Stimulated activated effector memory CD8-positive, alpha-beta T cell treated with anti-CD3 and anti-CD28 coated beads, Interleukin-12 subunit alpha, Interleukin-12 subunit beta, amount 100 ng/mL, for 72 hours (primary cell): ENCODE data around the gene DYRK1A.

Experiments
- ATAC-seq: fragments of 150-1000 bp; cut with Tn5 transposase; 2 replicates; pipeline ENCODE4 v1.10.0; 2021
- DNase-seq, 2 donors: peaks; one replicate each; pipeline ENCODE4 v3.0.0; 2021 to 2022; ENCODE audit warnings: low spot score in 2 of 2
- H3K27ac Mint-ChIP-seq: one replicate; pipeline ENCODE4 v1.8.0; 2022; ENCODE audit warnings: mild to moderate bottlenecking, mixed read lengths
- H3K36me3 Mint-ChIP-seq: one replicate; pipeline ENCODE4 v1.8.0; 2022; ENCODE audit warnings: mild to moderate bottlenecking, mixed read lengths
- H3K4me1 Mint-ChIP-seq: one replicate; pipeline ENCODE4 v1.8.0; 2022; ENCODE audit warnings: mixed read lengths
- H3K4me3 Mint-ChIP-seq: one replicate; pipeline ENCODE4 v1.8.0; 2022; ENCODE audit warnings: mild to moderate bottlenecking, mixed read lengths
- H3K9me3 Mint-ChIP-seq: one replicate; pipeline ENCODE4 v1.8.0; 2022; ENCODE audit warnings: mixed read lengths

The DYRK1A gene

GRCh38 chr21:37350472-37350871, 16.1 kb upstream of the DYRK1A start:
- Mint-ChIP-seq H3K4me3 (no peak overlapping the region), H3K9me3 (peaks cover 18% of the 10 kb centered on the region), H3K27ac (no peak overlapping the region), H3K36me3 (no peaks in the 10 kb centered on the region), H3K4me1 (no peaks in the 10 kb centered on the region)
- ATAC-seq: no peak
- no peak for DNase-seq

DNA sequence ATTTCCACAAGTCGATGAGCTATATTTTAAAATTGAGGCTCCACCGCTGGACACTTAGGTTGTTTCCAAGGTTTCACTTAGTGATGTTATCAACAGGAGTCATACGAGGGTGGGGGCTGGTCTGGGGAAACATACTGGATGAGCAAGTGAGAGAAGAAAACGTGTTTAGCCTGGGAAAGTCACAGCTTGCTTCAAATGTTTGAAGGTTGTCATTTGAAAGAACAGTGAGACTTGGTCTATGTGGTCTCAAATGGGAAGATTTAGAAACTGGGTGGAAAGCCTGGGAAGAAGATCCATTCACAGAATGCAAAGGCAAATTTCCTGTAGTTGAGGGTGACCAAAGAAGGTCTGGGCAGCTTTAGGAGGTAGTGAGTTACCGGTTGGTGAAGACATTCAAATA, 9.9 kb upstream of the DYRK1A start:
- peaks cover under 1% of the 10 kb centered on the region for H3K9me3 Mint-ChIP-seq
- no peaks in the 10 kb centered on the region for H3K4me1 Mint-ChIP-seq
- H3K4me3 Mint-ChIP-seq: no peak overlapping the region
- DNase-seq (no peak), ATAC-seq (no peak)
- H3K36me3 Mint-ChIP-seq: no peaks in the 10 kb centered on the region
- no peak overlapping the region for H3K27ac Mint-ChIP-seq

DNA sequence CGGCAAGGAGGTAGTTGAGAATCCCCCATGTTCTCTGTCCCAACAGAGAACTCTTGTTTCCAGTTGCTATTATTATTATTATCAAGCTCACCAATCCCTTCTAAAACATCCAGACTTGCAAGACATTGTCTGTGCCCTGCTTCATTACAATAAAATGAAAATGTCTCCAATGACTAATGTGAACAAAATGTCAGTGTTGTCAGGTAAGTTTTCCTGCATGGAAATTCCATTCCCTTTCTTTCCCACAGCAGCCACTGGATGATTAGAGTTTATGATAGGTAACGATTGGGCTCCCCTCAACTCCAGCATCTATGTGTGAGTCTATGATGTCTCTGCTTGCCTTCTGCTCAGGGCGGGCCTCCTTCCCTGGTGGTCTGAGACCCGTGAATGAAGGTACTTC, 8.9 kb upstream of the DYRK1A start:
- H3K36me3 Mint-ChIP-seq: no peaks in the 10 kb centered on the region
- no peak overlapping the region for H3K27ac Mint-ChIP-seq
- no peak overlapping the region for H3K4me3 Mint-ChIP-seq
- DNase-seq: no peak
- ATAC-seq: no peak
- H3K4me1 Mint-ChIP-seq: no peaks in the 10 kb centered on the region
- H3K9me3 Mint-ChIP-seq: no peaks in the 10 kb centered on the region

DNA sequence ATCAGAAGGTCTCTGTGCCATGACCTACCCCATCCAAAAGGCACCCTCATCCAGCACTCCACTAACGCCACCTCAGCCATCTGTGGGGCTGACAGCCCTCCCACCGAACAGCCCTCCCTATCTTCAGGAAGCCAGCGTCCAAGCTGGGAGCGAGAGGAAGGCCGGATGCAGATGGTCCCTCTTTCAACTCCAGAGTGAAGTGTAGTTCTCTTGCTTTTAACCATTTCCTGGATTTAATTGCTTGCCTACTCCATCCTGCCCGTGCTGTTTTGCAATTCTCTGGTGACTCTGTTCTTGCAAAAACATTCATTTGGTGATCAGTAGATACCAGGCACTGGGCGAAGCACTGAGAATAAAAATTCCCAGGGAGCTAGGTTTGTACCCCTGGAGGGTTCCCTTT, 8.2 kb upstream of the DYRK1A start:
- no peak for ATAC-seq
- no peaks in the 10 kb centered on the region for H3K9me3 Mint-ChIP-seq
- H3K36me3 Mint-ChIP-seq: no peaks in the 10 kb centered on the region
- H3K27ac Mint-ChIP-seq: no peak overlapping the region
- no peak for DNase-seq
- H3K4me3 Mint-ChIP-seq: no peak overlapping the region
- H3K4me1 Mint-ChIP-seq: no peaks in the 10 kb centered on the region

DNA sequence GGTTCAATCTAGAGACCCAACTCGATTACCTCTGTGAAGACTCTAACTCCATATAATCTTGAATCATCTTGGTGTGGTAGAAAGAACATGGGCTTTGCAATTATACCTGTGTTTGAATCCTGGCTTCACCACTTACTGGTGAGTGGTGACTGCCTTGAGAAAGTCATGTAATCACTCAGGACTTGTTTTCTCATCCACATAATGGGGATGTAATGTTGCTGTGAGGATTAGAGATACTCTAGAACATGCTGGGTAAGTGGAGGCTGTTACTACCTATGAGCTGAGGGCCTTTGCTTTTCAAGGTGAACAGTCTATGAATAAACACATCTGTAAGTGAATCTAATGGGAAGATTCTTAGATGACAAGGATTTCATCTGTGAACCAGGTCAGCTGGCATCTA, 2.6 kb upstream of the DYRK1A start:
- H3K4me1 Mint-ChIP-seq: peaks cover 6% of the 10 kb centered on the region
- ATAC-seq: no peak
- no peak overlapping the region for H3K27ac Mint-ChIP-seq
- H3K9me3 Mint-ChIP-seq: no peaks in the 10 kb centered on the region
- H3K4me3 Mint-ChIP-seq: no peak overlapping the region
- no peak for DNase-seq
- peaks cover 30% of the 10 kb centered on the region for H3K36me3 Mint-ChIP-seq

DNA sequence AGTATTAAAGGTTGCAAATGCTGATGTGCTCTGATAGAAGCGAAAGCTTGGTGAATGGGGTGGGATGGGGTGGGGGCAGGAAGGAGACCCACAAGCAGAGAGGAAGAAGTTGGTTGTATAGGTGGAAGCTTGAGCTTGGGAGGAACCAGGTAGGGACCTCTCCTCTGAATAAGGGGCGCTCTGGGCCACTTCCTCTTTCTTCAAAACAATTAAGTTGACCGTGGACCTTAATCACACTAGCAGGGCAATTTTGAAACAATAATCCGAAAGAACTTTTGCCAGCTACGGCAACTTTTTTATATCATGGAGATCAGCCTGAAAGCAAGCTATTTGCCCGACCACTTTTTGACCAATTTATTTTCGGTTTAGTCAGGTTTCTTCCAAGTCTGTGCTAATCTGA, 1.9 kb upstream of the DYRK1A start:
- ATAC-seq: no peak
- Mint-ChIP-seq H3K9me3 (no peaks in the 10 kb centered on the region), H3K4me3 (peak overlapping the region; percentile 90), H3K4me1 (peaks cover 14% of the 10 kb centered on the region), H3K36me3 (peaks cover 32% of the 10 kb centered on the region), H3K27ac (peak overlapping the region; percentile 98)
- no peak for DNase-seq

- H3K36me3 Mint-ChIP-seq: peaks cover 32% of the 10 kb centered on the region
Observed at GRCh38 chr21:37365517-37366481, 774 bp upstream of the DYRK1A start.

GRCh38 chr21:37367336-37367702, 746 bp downstream of the DYRK1A start:
- Mint-ChIP-seq H3K9me3 (no peaks in the 10 kb centered on the region), H3K27ac (peak overlapping the region; percentile 99), H3K4me1 (peaks cover 33% of the 10 kb centered on the region), H3K36me3 (peaks cover 32% of the 10 kb centered on the region), H3K4me3 (peak overlapping the region; percentile 90)
- DNase-seq (peak in 1 of 2 donors; percentile 24), ATAC-seq (no peak)

More at GRCh38 chr21:37365517-37366481, 774 bp upstream of the DYRK1A start:
- ATAC-seq (peak; percentile 14), DNase-seq (peak in 1 of 2 donors; percentile 82)
- H3K9me3 Mint-ChIP-seq: no peaks in the 10 kb centered on the region
- peaks cover 25% of the 10 kb centered on the region for H3K4me1 Mint-ChIP-seq
- H3K4me3 Mint-ChIP-seq: peak overlapping the region; percentile 90
- peak overlapping the region; percentile 99 for H3K27ac Mint-ChIP-seq

- Mint-ChIP-seq H3K36me3 (peaks cover 37% of the 10 kb centered on the region), H3K27ac (peak overlapping the region; percentile 91), H3K4me1 (peaks cover 39% of the 10 kb centered on the region), H3K9me3 (no peaks in the 10 kb centered on the region), H3K4me3 (peak overlapping the region; percentile 90)
- peak; percentile 22 for ATAC-seq
- DNase-seq: peak; percentile 25 to 79
Observed at GRCh38 chr21:37367703-37368540, 1.3 kb downstream of the DYRK1A start.

DNA sequence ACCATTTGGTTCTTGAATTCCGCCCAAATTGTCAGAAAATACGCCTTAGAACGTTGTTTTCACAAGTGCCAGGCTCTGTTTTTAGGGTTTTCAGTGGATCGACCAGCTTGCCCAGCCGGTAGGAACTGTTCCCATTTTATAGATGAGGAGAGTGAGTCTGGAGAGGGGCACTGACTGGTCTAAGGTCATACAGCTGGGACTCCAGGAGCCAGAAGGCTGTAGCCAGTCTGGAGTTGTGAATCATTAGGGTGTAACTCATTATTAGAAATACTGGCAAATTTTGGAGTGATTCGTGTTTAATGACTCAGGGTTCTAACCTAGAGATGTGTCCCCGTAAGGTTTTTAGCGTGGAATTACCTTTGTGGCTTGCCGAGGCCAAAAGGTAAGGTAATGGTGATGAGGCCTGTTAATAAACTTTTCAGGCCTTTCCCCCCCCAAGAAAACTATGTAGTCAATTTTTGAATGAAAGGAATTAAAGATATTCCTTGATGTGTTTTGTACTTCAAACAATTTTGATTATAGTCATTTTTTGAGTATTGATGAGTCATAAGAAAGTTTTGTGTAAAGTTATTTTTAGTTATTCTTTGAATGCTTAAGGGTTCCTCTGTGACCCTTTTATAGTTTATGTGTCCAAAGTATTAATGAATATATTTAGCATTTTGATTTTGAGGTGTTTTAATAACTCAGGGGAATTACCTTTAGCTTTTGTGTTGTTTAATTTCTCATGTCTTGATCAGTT, 2.1 kb downstream of the DYRK1A start:
- no peak for DNase-seq
- Mint-ChIP-seq H3K9me3 (no peaks in the 10 kb centered on the region), H3K36me3 (peaks cover 38% of the 10 kb centered on the region), H3K4me1 (peaks cover 47% of the 10 kb centered on the region), H3K4me3 (peak overlapping the region; percentile 90), H3K27ac (peak overlapping the region; percentile 91)
- no peak for ATAC-seq

- peaks cover 51% of the 10 kb centered on the region for H3K4me1 Mint-ChIP-seq
- peaks cover 38% of the 10 kb centered on the region for H3K36me3 Mint-ChIP-seq
- H3K4me3 Mint-ChIP-seq: peak overlapping the region; percentile 90
- DNase-seq: no peak
- no peaks in the 10 kb centered on the region for H3K9me3 Mint-ChIP-seq
- ATAC-seq: no peak
- H3K27ac Mint-ChIP-seq: peak overlapping the region; percentile 91
Observed at GRCh38 chr21:37369307-37369854, 2.8 kb downstream of the DYRK1A start.

GRCh38 chr21:37370152-37371040, 3.8 kb downstream of the DYRK1A start:
- DNase-seq (no peak), ATAC-seq (peak; percentile 36)
- H3K36me3 Mint-ChIP-seq: peaks cover 34% of the 10 kb centered on the region
- peaks cover 59% of the 10 kb centered on the region for H3K4me1 Mint-ChIP-seq
- H3K9me3 Mint-ChIP-seq: no peaks in the 10 kb centered on the region
- peak overlapping the region; percentile 82 for H3K27ac Mint-ChIP-seq
- peak overlapping the region; percentile 90 for H3K4me3 Mint-ChIP-seq

DNA sequence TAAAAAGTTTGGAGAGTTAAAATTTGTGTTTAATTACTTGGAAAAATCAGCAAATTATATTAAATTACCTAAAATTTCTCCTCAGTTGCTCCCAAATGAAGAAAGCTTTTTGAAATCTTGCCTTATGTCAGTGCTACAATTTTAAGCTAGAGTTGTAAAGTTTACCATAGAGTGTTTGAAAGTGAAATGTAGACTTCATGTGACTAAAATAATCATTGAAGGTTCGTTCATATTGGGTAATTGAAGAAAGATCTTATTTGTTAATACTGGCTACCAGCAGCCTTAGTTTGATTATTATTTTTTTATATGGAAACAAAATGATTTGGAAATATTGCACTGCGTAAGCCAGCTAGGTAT, 4.4 kb downstream of the DYRK1A start:
- H3K4me1 Mint-ChIP-seq: peaks cover 64% of the 10 kb centered on the region
- H3K36me3 Mint-ChIP-seq: peaks cover 30% of the 10 kb centered on the region
- DNase-seq: no peak
- H3K9me3 Mint-ChIP-seq: no peaks in the 10 kb centered on the region
- no peak for ATAC-seq
- peak overlapping the region; percentile 82 for H3K27ac Mint-ChIP-seq
- H3K4me3 Mint-ChIP-seq: peak overlapping the region; percentile 90

- DNase-seq (no peak), ATAC-seq (no peak)
- Mint-ChIP-seq H3K4me3 (no peak overlapping the region), H3K9me3 (no peaks in the 10 kb centered on the region), H3K4me1 (peaks cover 70% of the 10 kb centered on the region), H3K36me3 (peaks cover 21% of the 10 kb centered on the region), H3K27ac (no peak overlapping the region)
Observed at GRCh38 chr21:37372127-37372731, 5.7 kb downstream of the DYRK1A start.
